K562 (cell line): ENCODE data around the gene C3AR1. TPM values are rescaled to one million over a fixed set of nuclear protein-coding genes. Genes with fewer than 3 reads are reported as not detected.

Experiments used
- ARID1B ChIP-seq: fragments of 450-650 bp; IDR thresholded peaks from 2 replicates; pipeline ENCODE4 v1.6.1; 2016; ENCODE audit warnings: antibody characterized with exemption, mild to moderate bottlenecking, inconsistent platforms
- ATF3 ChIP-seq, 2 experiments: fragments of 450-650 bp in 1 of 2; sonication (generic) in 1 of 2; formaldehyde crosslinking in 1 of 2; IDR thresholded peaks in 1 of 2; conservative IDR thresholded peaks in 1 of 2; 2 replicates each; pipeline versions ENCODE4 v1.6.1 to v1.8.1; 2016 to 2023; ENCODE audit warnings: mild to moderate bottlenecking in 2 of 2, moderate library complexity in 2 of 2, inconsistent platforms in 1 of 2, missing genetic modification reagents in 1 of 2
- BRD9 ChIP-seq: fragments of 450-650 bp; IDR thresholded peaks from 2 replicates; pipeline ENCODE4 v1.6.1; 2018; ENCODE audit warnings: low read depth; ENCODE audit not compliant: partially characterized antibody
- CCNT2 ChIP-seq: IDR thresholded peaks from 2 replicates; pipeline ENCODE4 v1.6.1; 2011; ENCODE audit warnings: borderline replicate concordance, low read depth, mild to moderate bottlenecking, moderate library complexity, mixed read lengths, low read length; ENCODE audit not compliant: insufficient read length; ENCODE audit errors: extremely low read depth
- ELF2 ChIP-seq: fragments of 250-450 bp; sonication (Bioruptor Pico); IDR thresholded peaks from 2 replicates; pipeline ENCODE4 v1.5.0; 2021; ENCODE audit warnings: mild to moderate bottlenecking
- IRF2 ChIP-seq: sonication (generic); formaldehyde crosslinking; IDR thresholded peaks from 2 replicates; pipeline ENCODE4 v1.8.1; 2022; ENCODE audit warnings: mild to moderate bottlenecking, missing genetic modification reagents
- JUND ChIP-seq, 2 experiments: IDR thresholded peaks; 2 replicates in 1 of 2; 3 replicates in 1 of 2; pipeline ENCODE4 v1.6.1; 2011; ENCODE audit warnings: borderline replicate concordance in 2 of 2, low read depth in 2 of 2, low read length in 2 of 2, improper control_type of control experiment in 1 of 2, missing biosample characterization in 1 of 2, missing genetic modification characterization in 1 of 2, missing genetic modification reagents in 1 of 2
- MAFG ChIP-seq: fragments of 450-650 bp; conservative IDR thresholded peaks from 2 replicates; pipeline ENCODE4 v1.6.1; 2016; ENCODE audit warnings: missing genetic modification characterization, missing compliant biosample characterization
- MIER1 ChIP-seq: fragments of 450-650 bp; IDR thresholded peaks from 2 replicates; pipeline ENCODE4 v1.6.1; 2016; ENCODE audit warnings: antibody characterized with exemption, mild to moderate bottlenecking, low read depth
- MLLT1 ChIP-seq, 2 experiments: fragments of 450-650 bp; IDR thresholded peaks; 2 replicates each; pipeline ENCODE4 v1.6.1; 2016
- NBN ChIP-seq: fragments of 450-650 bp; IDR thresholded peaks from 2 replicates; pipeline ENCODE4 v1.6.1; 2016; ENCODE audit warnings: low read depth, mild to moderate bottlenecking
- SRSF3 ChIP-seq: fragments of 200-400 bp; formaldehyde crosslinking; IDR thresholded peaks from 2 replicates; pipeline ENCODE4 v1.6.1; 2016; ENCODE audit warnings: mild to moderate bottlenecking, low read length, moderate library complexity; ENCODE audit not compliant: insufficient read depth
- TEAD4 ChIP-seq, 2 experiments: sonication (generic) in 1 of 2; formaldehyde crosslinking in 1 of 2; IDR thresholded peaks; 2 replicates each; pipeline versions ENCODE4 v1.6.1 to v1.8.0; 2012 to 2022; ENCODE audit warnings: borderline replicate concordance in 1 of 2, inconsistent platforms in 1 of 2, low read length in 1 of 2, mild to moderate bottlenecking in 1 of 2, missing genetic modification reagents in 1 of 2
- ZBTB2 ChIP-seq: fragments of 450-650 bp; IDR thresholded peaks from 2 replicates; pipeline ENCODE4 v1.6.1; 2016; ENCODE audit warnings: antibody characterized with exemption
- ZNF146 ChIP-seq: IDR thresholded peaks from one replicate; pipeline ENCODE4 v1.6.1; 2018; ENCODE audit warnings: missing compliant biosample characterization; ENCODE audit not compliant: unreplicated experiment
- ZNF41 ChIP-seq: fragments of 250-450 bp; sonication (Bioruptor Pico); conservative IDR thresholded peaks from 2 replicates; pipeline ENCODE4 v1.4.0; 2020; ENCODE audit warnings: mild to moderate bottlenecking
- ZNF431 ChIP-seq: sonication (generic); formaldehyde crosslinking; IDR thresholded peaks from 2 replicates; pipeline ENCODE4 v1.8.0; 2022; ENCODE audit warnings: mild to moderate bottlenecking, missing genetic modification reagents
- polyA plus RNA-seq, 8 experiments: library from polyadenylated mRNA; depleted of rRNA in 4 of 8; stranded (reverse) in 5 of 8; unstranded in 3 of 8; fragments of >200 nt; fragmentation: Nextera tagmentation in 2 of 8; fragmentation: Illumina TruSeq in 1 of 8; extraction: Ambion mirVana in 2 of 8; extraction: Trizol in 1 of 8; gene quantifications; 2 replicates each; pipeline versions ENCODE4 v1.2.1 to v1.2.3, GENCODE V29; 2011 to 2014; ENCODE audit warnings: inconsistent platforms in 1 of 8, missing spikeins in 1 of 8
- total RNA-seq, 7 experiments: library from RNA; depleted of rRNA in 6 of 7; stranded (reverse); fragments of >200 nt in 6 of 7; fragmentation: Illumina TruSeq in 2 of 7; extraction: Trizol in 2 of 7; gene quantifications; 2 replicates each; pipeline versions ENCODE4 v1.2.1 to v1.2.3, GENCODE V29; 2011 to 2021; ENCODE audit warnings: low replicate concordance in 1 of 7
- TF ChIP-seq, protein P1 (sequence below): sonication (generic); IDR thresholded peaks from 2 replicates; pipeline ENCODE4 v1.6.1; 2016

Gene C3AR1
- total and polyA plus RNA-seq, 9 of the 15 experiments (the other 6 are each of a cell fraction or from before 2014, with no cell fraction given) = 2.2 to 12.9 (median 5.3) TPM

DNA sequence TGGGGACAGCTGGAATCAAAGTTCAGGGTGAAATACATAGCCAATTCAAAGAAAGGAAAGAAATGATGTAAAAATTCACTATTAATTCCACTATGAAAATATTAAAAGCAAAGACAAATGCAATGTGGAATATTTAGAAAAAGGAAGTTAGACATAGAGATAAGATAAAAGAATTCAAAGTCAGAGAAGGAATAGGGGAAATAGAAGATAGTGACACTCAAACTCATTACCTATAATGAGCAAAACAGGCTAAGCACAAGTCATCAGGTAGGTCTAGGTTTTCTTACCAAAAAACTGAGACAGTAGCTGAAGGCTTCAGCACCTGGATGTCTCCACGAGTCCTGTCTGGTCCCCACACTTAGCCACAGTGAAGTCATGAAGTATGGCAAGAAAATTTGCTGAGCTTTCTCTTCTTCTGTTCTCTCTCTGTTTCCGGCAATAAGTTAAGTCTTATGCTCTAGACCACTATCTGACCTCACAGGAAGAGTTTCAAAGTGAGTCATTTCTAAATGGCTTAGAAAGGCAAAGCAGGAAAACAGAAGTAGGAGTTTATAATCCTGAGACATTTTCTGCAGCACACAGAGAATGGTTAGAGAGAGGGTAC lies at the start of gene C3AR1 (continued):
- TF ChIP-seq MLLT1 (IDR thresholded peaks at IDR 0.05) (0 out of 4 replicates have a peak, but pooled peaks of 1 of the 2 experiments have one; percentile 21), JUND (IDR thresholded peaks at IDR 0.05; ENCODE audit: borderline replicate concordance, low read depth, low read length) (peak; percentile 89), JUND (tag; IDR thresholded peaks at IDR 0.05; ENCODE audit: borderline replicate concordance, low read depth, low read length) (peak; percentile 85), MAFG (tag) (peak; percentile 95), BRD9 (peak; percentile 68), IRF2 (no peak), ZNF146 (CRISPR knock-in tag) (no peak), ELF2 (CRISPR knock-in tag) (0 out of 2 replicates have a peak, but pooled peaks have one; percentile 48), ATF3 (IDR thresholded peaks at IDR 0.05) (peak; percentile 78), ATF3 (CRISPR knock-in tag; conservative IDR thresholded peaks at IDR 0.05) (no peak), MIER1 (0 out of 2 replicates have a peak, but pooled peaks have one; percentile 24), ZNF41 (CRISPR knock-in tag) (no peak), CCNT2 (peak; percentile 56), TEAD4 (IDR thresholded peaks at IDR 0.05; ENCODE audit: low read length) (peak; percentile 27; the same call in 1 of the 2 replicates), TEAD4 (CRISPR knock-in tag; IDR thresholded peaks at IDR 0.05; ENCODE audit: borderline replicate concordance) (no peak), SRSF3 (no peak), NBN (peak; percentile 43; the same call in 1 of the 2 replicates), ARID1B (peak; percentile 79), ZBTB2 (0 out of 2 replicates have a peak, but pooled peaks have one; percentile 50), ZNF431 (no peak)
- TF ChIP-seq, protein P1, sequence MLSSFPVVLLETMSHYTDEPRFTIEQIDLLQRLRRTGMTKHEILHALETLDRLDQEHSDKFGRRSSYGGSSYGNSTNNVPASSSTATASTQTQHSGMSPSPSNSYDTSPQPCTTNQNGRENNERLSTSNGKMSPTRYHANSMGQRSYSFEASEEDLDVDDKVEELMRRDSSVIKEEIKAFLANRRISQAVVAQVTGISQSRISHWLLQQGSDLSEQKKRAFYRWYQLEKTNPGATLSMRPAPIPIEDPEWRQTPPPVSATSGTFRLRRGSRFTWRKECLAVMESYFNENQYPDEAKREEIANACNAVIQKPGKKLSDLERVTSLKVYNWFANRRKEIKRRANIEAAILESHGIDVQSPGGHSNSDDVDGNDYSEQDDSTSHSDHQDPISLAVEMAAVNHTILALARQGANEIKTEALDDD = peak; percentile 73; the same call in 1 of the 2 replicates
